SK-N-SH treated with all-trans-retinoic acid at 6 μM for 48 hours (cell line): ENCODE measurements around the gene CBR4.

ENCODE experiments used
- BACH2 ChIP-seq: fragments of 250-450 bp; sonication (Bioruptor Pico); IDR thresholded peaks from 2 replicates; pipeline ENCODE4 v1.9.0; 2021; ENCODE audit warnings: mild to moderate bottlenecking, borderline replicate concordance
- CSDC2 ChIP-seq: fragments of 250-450 bp; sonication (Bioruptor Pico); IDR thresholded peaks from 2 replicates; pipeline ENCODE4 v1.5.0; 2020; ENCODE audit warnings: mild to moderate bottlenecking, moderate library complexity
- ZFP30 ChIP-seq: fragments of 450-650 bp; formaldehyde crosslinking; IDR thresholded peaks from 2 replicates; pipeline ENCODE4 v1.5.0; 2022; ENCODE audit warnings: mild to moderate bottlenecking, moderate library complexity
- ZNF565 ChIP-seq: fragments of 450-650 bp; formaldehyde crosslinking; conservative IDR thresholded peaks from 2 replicates; pipeline ENCODE4 v1.5.0; 2020; ENCODE audit warnings: low read depth, mild to moderate bottlenecking, moderate library complexity
- ZNF70 ChIP-seq: fragments of 450-650 bp; formaldehyde crosslinking; IDR thresholded peaks from 2 replicates; pipeline ENCODE4 v1.5.0; 2020; ENCODE audit warnings: mild to moderate bottlenecking, moderate library complexity
- TF ChIP-seq, protein P1 (sequence below): fragments of 250-450 bp; sonication (Bioruptor Pico); IDR thresholded peaks from 2 replicates; pipeline ENCODE4 v1.8.0; 2020; ENCODE audit warnings: mild to moderate bottlenecking, moderate library complexity, borderline replicate concordance
- TF ChIP-seq, protein P2 (sequence below): fragments of 250-450 bp; sonication (Bioruptor Pico); IDR thresholded peaks from 2 replicates; pipeline ENCODE4 v1.5.0; 2020; ENCODE audit warnings: mild to moderate bottlenecking, moderate library complexity
- TF ChIP-seq, protein P3 (sequence below): fragments of 250-450 bp; sonication (Bioruptor Pico); IDR thresholded peaks from 2 replicates; pipeline ENCODE4 v1.5.1; 2020; ENCODE audit warnings: low read depth, mild to moderate bottlenecking, moderate library complexity

DNA sequence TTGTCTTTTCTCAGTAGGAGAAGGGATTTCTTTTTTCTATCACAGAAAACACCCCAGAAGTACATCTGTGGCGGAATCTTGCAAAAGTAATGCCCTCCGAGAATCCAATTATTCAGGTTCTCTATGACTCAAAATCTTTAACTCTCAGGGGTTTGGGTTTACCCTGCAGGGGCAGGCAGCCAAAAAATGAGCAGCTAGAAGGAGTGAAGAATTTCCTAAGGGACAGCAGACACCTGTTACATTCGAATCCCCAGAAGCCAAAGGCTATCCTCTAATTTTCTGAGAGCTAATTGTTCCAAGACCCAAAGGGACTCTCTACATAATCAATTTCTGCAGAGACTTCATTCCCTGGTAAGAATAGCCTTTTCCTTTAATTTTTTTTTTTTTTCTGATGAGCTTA, 27.5 kb upstream of the CBR4 start:
- TF ChIP-seq, protein P1, sequence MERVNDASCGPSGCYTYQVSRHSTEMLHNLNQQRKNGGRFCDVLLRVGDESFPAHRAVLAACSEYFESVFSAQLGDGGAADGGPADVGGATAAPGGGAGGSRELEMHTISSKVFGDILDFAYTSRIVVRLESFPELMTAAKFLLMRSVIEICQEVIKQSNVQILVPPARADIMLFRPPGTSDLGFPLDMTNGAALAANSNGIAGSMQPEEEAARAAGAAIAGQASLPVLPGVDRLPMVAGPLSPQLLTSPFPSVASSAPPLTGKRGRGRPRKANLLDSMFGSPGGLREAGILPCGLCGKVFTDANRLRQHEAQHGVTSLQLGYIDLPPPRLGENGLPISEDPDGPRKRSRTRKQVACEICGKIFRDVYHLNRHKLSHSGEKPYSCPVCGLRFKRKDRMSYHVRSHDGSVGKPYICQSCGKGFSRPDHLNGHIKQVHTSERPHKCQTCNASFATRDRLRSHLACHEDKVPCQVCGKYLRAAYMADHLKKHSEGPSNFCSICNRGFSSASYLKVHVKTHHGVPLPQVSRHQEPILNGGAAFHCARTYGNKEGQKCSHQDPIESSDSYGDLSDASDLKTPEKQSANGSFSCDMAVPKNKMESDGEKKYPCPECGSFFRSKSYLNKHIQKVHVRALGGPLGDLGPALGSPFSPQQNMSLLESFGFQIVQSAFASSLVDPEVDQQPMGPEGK (CRISPR knock-in tag): no peak
- TF ChIP-seq, protein P2, sequence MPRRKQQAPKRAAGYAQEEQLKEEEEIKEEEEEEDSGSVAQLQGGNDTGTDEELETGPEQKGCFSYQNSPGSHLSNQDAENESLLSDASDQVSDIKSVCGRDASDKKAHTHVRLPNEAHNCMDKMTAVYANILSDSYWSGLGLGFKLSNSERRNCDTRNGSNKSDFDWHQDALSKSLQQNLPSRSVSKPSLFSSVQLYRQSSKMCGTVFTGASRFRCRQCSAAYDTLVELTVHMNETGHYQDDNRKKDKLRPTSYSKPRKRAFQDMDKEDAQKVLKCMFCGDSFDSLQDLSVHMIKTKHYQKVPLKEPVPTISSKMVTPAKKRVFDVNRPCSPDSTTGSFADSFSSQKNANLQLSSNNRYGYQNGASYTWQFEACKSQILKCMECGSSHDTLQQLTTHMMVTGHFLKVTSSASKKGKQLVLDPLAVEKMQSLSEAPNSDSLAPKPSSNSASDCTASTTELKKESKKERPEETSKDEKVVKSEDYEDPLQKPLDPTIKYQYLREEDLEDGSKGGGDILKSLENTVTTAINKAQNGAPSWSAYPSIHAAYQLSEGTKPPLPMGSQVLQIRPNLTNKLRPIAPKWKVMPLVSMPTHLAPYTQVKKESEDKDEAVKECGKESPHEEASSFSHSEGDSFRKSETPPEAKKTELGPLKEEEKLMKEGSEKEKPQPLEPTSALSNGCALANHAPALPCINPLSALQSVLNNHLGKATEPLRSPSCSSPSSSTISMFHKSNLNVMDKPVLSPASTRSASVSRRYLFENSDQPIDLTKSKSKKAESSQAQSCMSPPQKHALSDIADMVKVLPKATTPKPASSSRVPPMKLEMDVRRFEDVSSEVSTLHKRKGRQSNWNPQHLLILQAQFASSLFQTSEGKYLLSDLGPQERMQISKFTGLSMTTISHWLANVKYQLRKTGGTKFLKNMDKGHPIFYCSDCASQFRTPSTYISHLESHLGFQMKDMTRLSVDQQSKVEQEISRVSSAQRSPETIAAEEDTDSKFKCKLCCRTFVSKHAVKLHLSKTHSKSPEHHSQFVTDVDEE (CRISPR knock-in tag): no peak
- TF ChIP-seq ZNF70 (no peak), CSDC2 (CRISPR knock-in tag) (no peak), ZFP30 (CRISPR knock-in tag) (no peak), ZNF565 (CRISPR knock-in tag) (no peak), BACH2 (CRISPR knock-in tag) (no peak)
- TF ChIP-seq, protein P3, sequence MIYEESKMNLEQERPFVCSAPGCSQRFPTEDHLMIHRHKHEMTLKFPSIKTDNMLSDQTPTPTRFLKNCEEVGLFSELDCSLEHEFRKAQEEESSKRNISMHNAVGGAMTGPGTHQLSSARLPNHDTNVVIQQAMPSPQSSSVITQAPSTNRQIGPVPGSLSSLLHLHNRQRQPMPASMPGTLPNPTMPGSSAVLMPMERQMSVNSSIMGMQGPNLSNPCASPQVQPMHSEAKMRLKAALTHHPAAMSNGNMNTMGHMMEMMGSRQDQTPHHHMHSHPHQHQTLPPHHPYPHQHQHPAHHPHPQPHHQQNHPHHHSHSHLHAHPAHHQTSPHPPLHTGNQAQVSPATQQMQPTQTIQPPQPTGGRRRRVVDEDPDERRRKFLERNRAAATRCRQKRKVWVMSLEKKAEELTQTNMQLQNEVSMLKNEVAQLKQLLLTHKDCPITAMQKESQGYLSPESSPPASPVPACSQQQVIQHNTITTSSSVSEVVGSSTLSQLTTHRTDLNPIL (CRISPR knock-in tag): no peak
